GM18517 (cell line): ENCODE measurements around the gene ANKRD33.

Experiments used
- ATAC-seq: cut with Tn5 transposase; IDR thresholded peaks from one replicate; pipeline ENCODE4 v1.9.1; 2021; ENCODE audit warnings: mild to moderate bottlenecking, moderate library complexity; ENCODE audit not compliant: unreplicated experiment

Gene ANKRD33

GRCh38 chr12:51938726-51939125 is 50.8 kb downstream of the ANKRD33 start:
- no peak for ATAC-seq

- ATAC-seq: no peak
These were observed 53.2 kb downstream of the ANKRD33 start for GRCh38 chr12:51941011-51941581.
